Muscle layer of duodenum (tissue), 2 donors: ENCODE results near the gene NISCH.

Source experiments
- H3K27ac ChIP-seq: one replicate; pipeline ENCODE4 v1.7.0; 2013; ENCODE audit warnings: mild to moderate bottlenecking, low read length
- H3K27me3 ChIP-seq: one replicate; pipeline ENCODE4 v1.7.0; 2013; ENCODE audit warnings: low read depth, mild to moderate bottlenecking, control low read depth, low read length
- H3K36me3 ChIP-seq, 2 donors: one replicate each; pipeline ENCODE4 v1.7.0; 2013; ENCODE audit warnings: low read length in 2 of 2, control low read depth in 1 of 2, mild to moderate bottlenecking in 1 of 2; ENCODE audit not compliant: insufficient read depth in 2 of 2, control insufficient read depth in 1 of 2
- H3K4me1 ChIP-seq, 2 donors: one replicate each; pipeline ENCODE4 v1.7.0; 2013; ENCODE audit warnings: low read length in 2 of 2, mild to moderate bottlenecking in 2 of 2, control low read depth in 1 of 2, moderate library complexity in 1 of 2; ENCODE audit not compliant: insufficient read depth in 2 of 2, control insufficient read depth in 1 of 2
- H3K4me3 ChIP-seq, 2 donors: one replicate each; pipeline ENCODE4 v1.7.0; 2013; ENCODE audit warnings: low read length in 2 of 2, low read depth in 1 of 2, mild to moderate bottlenecking in 1 of 2
- H3K9me3 ChIP-seq, 2 donors: one replicate each; pipeline ENCODE4 v1.7.0; 2013; ENCODE audit warnings: low read length in 2 of 2, control low read depth in 1 of 2, mild to moderate bottlenecking in 1 of 2; ENCODE audit not compliant: control insufficient read depth in 1 of 2
- donor health status: healthy.

The NISCH gene

DNA sequence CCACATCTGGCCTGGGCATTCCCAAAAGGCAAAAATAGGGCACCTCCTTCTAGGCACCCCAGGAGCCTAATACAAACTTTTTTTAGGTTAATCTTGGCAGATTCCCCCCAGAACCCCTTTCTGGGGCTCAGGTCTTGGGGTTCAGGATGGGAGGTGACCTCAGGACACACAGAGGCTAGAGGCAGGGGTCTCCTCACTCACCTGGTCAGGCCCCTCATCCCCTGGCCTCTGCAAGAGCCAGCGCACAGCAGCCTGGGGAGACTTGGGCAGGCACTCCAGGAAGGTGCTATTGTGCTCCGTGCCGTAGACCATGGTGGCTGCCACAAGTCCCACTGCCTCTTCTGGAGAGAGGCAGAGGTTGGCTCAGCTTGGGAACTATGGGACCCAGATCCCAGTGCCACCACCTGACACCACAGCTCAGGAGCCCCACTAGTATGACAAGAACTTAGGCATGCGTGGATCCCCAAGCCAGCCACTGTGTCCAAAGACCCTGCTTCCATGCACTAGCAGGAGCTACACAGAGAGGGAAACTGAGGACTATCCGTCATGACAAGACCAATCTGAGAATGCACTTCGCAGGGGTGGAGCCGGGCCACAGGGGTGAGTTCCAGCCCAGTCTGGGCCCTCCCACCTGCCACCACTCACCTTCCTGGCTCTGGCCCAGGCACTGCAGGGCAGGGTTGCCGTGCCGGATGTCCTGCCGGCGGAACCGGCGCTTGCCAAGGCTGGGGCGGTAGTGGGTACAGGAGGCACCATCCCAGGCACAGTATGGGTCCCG lies 17.9 kb upstream of the NISCH start:
- Histone ChIP-seq H3K27ac (no peak overlapping the region), H3K36me3 (no peaks in the 10 kb centered on the region), H3K4me3 (no peak overlapping the region), H3K27me3 (no peaks in the 10 kb centered on the region), H3K4me1 (peaks cover 0 to 6% of the 10 kb centered on the region in 2 donors), H3K9me3 (no peaks in the 10 kb centered on the region)

DNA sequence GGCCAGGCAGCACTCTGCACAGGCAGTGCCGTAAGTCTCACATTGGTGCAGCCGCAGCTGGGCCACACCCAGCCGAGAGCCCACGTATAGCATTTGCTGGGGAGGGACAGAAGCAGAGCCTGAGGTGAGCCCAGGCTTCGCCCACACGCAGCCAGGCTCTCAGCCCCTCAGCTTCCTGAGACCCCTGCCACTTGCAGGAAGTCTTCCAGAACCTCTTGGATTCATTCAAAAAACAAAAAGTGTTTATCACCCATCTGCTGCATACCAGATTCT lies 17.4 kb upstream of the NISCH start:
- Histone ChIP-seq H3K36me3 (no peaks in the 10 kb centered on the region), H3K27ac (no peak overlapping the region), H3K9me3 (no peaks in the 10 kb centered on the region), H3K27me3 (no peaks in the 10 kb centered on the region), H3K4me3 (no peak overlapping the region), H3K4me1 (peaks cover 0 to under 1% of the 10 kb centered on the region in 2 donors)

DNA sequence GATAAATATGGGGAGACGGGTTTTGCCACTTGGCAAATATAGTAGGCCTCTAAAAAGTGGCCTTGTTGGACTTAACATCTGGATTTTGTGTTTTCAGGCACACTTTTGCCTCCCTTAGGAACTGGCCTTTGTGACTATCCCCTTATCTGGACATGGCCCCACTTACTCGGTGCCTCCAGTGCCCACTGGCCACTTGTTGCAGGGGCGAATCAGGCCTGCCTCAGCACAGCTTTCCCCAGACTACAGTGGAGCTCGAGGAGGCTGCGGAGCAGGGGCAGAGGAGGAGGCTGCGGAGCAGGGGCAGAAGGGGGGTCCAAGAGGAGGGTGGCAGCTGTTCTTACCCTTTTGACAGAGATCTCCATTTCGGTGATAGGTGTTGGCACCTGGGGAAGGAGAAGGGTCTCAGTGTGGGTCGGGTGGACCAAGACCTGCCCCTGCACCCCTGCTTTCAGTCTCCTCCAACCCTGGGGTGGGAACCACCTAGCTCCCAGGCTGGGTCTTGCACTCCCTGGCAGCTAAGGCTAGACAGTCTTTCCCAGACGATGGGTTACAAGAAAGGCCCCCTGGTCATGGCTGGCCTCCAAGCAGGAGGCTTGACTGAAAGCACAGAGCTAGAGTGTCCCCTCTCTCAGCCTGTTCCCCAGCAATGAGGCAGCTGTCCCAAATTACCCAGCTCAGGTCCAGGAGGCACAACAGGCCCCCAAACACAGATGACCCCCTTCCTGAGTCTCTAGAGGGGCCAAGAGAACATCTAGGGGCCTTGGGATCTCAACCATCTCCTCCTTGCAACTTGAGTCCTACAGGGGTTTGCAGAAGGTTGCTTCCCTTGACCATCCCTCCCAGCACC lies 16.6 kb upstream of the NISCH start:
- Histone ChIP-seq H3K9me3 (no peaks in the 10 kb centered on the region), H3K27ac (no peak overlapping the region)

DNA sequence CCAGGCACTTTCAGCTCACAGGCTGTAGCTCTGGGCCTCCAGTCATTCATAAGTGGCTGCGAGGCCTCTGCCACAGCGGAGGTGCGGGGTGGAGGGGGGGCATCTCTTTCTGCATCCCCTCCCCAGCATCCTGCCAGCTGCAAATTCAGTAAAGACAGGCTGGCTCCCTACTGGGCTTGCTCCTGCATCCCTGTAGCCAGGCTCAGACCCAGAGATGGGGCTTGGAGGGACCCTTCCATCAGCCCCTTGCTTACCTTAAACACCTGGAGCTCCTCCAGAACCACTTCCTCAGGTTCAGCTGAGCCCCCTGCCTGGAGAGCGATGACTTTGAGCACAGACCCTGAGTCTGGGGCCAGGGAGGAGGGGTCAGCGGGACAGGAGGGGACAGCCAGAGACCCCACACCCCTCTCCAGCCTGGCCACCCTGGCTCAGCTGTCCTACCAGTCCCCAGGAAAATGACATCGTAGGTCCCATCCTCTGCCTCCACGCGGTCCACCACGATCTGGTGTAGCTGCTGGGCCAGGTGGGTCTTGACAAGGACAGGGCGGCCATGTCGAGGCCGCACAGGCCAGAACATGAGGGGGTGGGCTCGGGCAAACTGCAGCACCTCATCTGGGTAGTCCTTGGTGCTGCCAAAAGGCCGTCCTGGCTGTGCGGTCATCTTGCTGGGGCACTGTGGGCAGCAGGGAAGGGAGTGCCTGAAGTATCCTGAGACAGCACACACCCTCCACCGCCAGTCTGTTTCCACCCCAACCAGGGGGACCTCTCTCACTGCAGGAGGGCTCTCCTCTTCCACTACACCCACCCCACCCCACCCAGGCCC lies 15.8 kb upstream of the NISCH start:
- no peak overlapping the region for H3K27ac ChIP-seq

More for the DNA sequence above, 16.6 kb upstream of the NISCH start:
- Histone ChIP-seq H3K36me3 (no peaks in the 10 kb centered on the region), H3K4me1 (no peaks in the 10 kb centered on the region), H3K27me3 (no peaks in the 10 kb centered on the region), H3K4me3 (no peak overlapping the region)

DNA sequence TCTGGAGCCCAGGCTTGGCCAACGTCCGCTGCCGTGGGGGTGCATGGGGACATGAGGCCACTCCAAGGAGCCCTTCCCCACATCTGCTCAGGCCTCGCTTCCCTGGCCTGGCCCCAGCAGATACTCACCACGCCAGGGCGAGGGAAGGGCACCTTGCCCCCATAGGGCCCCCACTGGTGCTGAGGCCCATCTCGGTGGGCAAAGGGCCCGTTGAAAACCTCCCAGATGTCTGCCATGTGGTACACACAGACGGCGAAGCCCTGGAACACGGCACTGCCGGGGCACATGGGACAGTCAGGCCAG lies 15.2 kb upstream of the NISCH start:
- Histone ChIP-seq H3K27me3 (no peaks in the 10 kb centered on the region), H3K27ac (no peak overlapping the region), H3K36me3 (no peaks in the 10 kb centered on the region), H3K4me3 (no peak overlapping the region), H3K9me3 (no peaks in the 10 kb centered on the region), H3K4me1 (peaks cover 0 to 6% of the 10 kb centered on the region in 2 donors)

More for the DNA sequence above, 15.8 kb upstream of the NISCH start:
- Histone ChIP-seq H3K27me3 (no peaks in the 10 kb centered on the region), H3K9me3 (no peaks in the 10 kb centered on the region), H3K36me3 (no peaks in the 10 kb centered on the region), H3K4me1 (peaks cover 0 to under 1% of the 10 kb centered on the region in 2 donors), H3K4me3 (no peak overlapping the region)

DNA sequence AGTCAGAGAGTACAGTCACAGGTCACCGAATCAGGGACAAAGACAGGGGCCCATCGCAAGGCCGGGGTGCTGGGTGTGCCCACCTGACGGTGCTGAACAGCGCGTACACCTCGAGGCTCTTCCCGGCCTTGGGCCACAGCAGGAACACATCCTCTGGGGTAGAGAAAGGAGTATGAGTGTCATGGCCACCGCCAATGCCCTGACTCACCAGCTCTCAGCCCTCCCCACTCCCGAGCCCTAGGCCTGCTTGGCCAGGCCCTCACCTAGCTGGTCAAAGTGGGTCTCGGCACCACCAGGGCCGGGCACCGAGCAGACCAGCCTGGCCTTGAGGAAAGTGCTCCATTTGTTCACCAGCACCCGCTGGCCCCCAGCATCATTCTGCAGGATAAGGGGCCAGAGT lies 14.7 kb upstream of the NISCH start:
- Histone ChIP-seq H3K9me3 (no peaks in the 10 kb centered on the region), H3K27ac (no peak overlapping the region), H3K4me3 (no peak overlapping the region), H3K36me3 (no peaks in the 10 kb centered on the region), H3K4me1 (peaks cover 0 to 8% of the 10 kb centered on the region in 2 donors), H3K27me3 (no peaks in the 10 kb centered on the region)

DNA sequence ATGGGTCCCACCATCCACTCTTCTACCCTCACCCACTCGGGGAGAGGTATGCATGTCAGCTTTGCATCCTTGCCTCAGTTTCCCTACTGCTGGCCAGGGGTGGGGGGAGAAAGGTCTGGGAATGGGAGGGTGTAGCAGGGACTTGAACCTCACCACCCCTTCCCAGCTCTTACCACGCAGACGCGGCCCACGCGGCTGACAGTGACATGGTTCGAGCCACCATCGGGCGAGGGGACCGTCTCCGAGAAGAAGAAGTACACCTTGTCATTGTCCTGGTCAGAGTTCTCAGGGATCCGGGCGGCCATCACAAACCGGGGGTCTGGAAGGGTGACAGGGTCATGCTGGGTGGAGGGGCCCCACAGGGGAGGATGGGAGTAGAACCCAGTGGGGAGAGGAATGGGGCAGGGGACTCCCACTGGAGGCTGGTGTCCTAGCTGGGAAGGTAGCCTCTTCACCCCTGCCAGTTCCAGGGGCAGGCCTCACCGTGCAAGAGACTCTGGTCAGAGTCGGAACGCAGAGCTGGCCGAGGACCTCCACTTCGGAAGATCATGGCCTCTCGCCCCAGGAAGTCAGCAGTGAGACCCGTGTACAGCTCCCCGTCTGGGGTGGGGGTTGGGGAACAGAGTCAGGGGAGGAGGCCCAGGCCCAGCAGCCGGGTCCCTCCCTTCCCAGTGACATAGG lies 14.2 kb upstream of the NISCH start:
- Histone ChIP-seq H3K9me3 (no peaks in the 10 kb centered on the region), H3K36me3 (no peaks in the 10 kb centered on the region), H3K27me3 (no peaks in the 10 kb centered on the region), H3K4me3 (no peak overlapping the region), H3K27ac (no peak overlapping the region), H3K4me1 (peaks cover 0 to 8% of the 10 kb centered on the region in 2 donors)

DNA sequence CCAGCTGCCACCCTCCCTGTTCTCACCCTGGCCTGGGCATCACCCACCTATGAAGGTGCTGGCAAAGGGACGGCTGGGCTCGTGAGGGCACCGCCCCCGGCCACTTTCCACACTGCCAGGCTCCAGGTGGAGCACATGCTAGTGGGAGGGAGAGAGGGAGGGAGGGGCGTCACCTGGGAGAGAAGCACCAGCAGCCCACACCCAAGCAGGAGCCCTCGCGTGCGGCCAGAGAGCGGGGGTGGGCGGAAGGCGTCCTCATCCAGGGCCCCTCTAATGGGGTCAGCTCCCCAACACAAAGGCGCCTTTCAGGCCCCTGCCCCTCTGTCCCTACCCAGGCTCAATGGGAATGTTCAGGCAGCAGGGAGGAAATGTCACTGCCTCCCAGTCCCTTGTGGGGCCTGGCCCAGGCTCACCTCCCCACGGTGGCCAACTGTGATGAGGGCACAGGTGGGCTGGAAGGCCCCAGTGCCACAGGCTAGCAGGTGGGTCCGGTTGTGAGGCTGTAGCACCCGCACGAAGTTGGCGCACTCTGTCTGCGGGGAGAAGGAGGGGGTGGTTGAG lies 13.6 kb upstream of the NISCH start:
- H3K27ac ChIP-seq: no peak overlapping the region
- H3K27me3 ChIP-seq: no peaks in the 10 kb centered on the region
- no peaks in the 10 kb centered on the region for H3K9me3 ChIP-seq
- no peaks in the 10 kb centered on the region for H3K36me3 ChIP-seq
- peaks cover 0 to 10% of the 10 kb centered on the region in 2 donors for H3K4me1 ChIP-seq
- no peak overlapping the region for H3K4me3 ChIP-seq

DNA sequence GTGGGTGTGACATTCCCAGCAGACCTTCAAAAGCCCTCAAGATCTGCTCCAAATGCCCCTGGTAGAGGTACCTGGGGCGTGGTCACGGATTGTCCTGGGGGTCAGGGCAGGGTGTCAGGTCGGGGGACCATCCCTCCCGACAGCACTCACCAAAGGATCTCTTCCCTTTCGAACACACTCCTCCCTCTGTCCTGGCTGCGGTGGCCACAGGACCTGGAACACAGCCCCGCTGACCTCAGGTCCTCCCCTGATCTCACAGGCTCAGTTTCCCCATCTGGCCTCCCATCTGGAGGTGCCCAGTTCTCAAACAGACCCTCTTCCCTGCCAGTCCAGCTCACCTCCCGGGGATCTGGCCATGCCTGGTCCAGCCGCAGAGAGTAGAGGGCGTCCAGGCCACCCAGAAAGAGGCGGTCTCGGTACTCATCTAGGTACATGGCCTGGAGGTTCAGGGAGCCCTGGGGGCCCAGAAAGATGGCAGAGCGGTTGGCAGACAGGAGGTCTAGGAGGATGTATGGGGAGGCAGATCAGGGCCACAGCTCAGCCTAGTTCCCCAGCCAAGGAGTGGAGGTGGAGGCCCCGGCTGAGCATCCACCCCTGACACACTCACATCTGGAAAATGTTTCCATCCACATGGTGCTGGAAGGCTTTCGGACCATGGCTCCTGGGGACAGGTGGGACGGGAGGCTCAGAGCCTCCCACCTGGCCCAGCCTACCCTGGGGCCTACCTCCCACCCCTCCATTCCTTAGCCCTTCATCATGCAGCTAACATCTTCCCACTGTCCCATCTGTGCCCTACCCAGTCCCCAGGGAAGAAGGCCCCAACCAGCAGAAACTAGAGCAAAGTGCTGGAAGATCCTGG lies 12.8 kb upstream of the NISCH start:
- Histone ChIP-seq H3K27ac (no peak overlapping the region), H3K27me3 (no peaks in the 10 kb centered on the region), H3K36me3 (no peaks in the 10 kb centered on the region), H3K9me3 (no peaks in the 10 kb centered on the region), H3K4me3 (no peak overlapping the region), H3K4me1 (peaks cover 0 to 13% of the 10 kb centered on the region in 2 donors)

DNA sequence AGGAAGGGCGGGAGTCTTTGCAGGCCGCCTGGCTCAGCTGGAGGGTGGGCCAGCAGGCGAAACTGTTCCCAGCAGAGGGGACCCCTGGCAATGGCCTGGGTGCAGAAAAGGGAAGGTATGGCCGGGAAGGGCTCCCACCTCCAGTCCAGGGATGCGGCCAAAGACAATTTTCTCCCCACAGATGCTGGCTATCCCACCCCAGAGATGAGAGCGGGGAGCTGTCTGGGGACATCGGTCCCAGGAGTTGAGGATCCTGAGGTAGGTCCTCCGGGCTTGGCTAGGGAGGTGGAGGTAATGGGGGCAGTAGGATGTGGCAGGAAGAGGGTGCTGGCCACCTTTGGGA lies 12.2 kb upstream of the NISCH start:
- no peak overlapping the region for H3K27ac ChIP-seq
- H3K4me3 ChIP-seq: no peak overlapping the region
- H3K36me3 ChIP-seq: no peaks in the 10 kb centered on the region
- peaks cover 0 to 13% of the 10 kb centered on the region in 2 donors for H3K4me1 ChIP-seq
- H3K27me3 ChIP-seq: no peaks in the 10 kb centered on the region
- H3K9me3 ChIP-seq: no peaks in the 10 kb centered on the region
